CD14-positive monocyte (primary cell): ENCODE measurements around the gene ASRGL1. TPM values are rescaled to one million over a fixed set of nuclear protein-coding genes. Genes with fewer than 3 reads are reported as not detected.

Experiments used
- DNase-seq, 3 donors: peaks; one replicate each; pipeline ENCODE4 v3.0.0-alpha.2; 2011 to 2022
- H2AFZ ChIP-seq: 2 replicates; pipeline ENCODE4 v1.6.0; 2012; ENCODE audit warnings: mild to moderate bottlenecking, low read depth, low read length, inconsistent platforms; ENCODE audit not compliant: insufficient read depth, poor library complexity, severe bottlenecking
- H3K27ac ChIP-seq, 2 donors: 1 replicate in 1 of 2; 2 replicates in 1 of 2; pipeline ENCODE4 v1.5.1; 2012 to 2013; ENCODE audit warnings: low read length in 2 of 2, control low read depth in 1 of 2, inconsistent platforms in 1 of 2, low read depth in 1 of 2, mild to moderate bottlenecking in 1 of 2
- H3K27me3 ChIP-seq, 2 donors: one replicate each; pipeline versions ENCODE4 v1.6.0 to v1.6.1; 2011 to 2013; ENCODE audit warnings: low read length in 2 of 2; ENCODE audit not compliant: control insufficient read depth in 2 of 2, insufficient read depth in 2 of 2
- H3K36me3 ChIP-seq, 2 donors: replicated peaks in 1 of 2; 1 replicate in 1 of 2; 2 replicates in 1 of 2; pipeline versions ENCODE4 v1.5.1 to v1.6.1; 2012 to 2013; ENCODE audit warnings: low read length in 2 of 2, control low read depth in 1 of 2, inconsistent platforms in 1 of 2, mild to moderate bottlenecking in 1 of 2; ENCODE audit not compliant: insufficient read depth in 2 of 2, control insufficient read depth in 1 of 2
- H3K4me1 ChIP-seq, 2 donors: 1 replicate in 1 of 2; 2 replicates in 1 of 2; pipeline versions ENCODE4 v1.5.1 to v1.6.1; 2012 to 2013; ENCODE audit warnings: low read length in 2 of 2, control low read depth in 1 of 2, inconsistent platforms in 1 of 2, mild to moderate bottlenecking in 1 of 2, moderate library complexity in 1 of 2; ENCODE audit not compliant: insufficient read depth in 2 of 2, control insufficient read depth in 1 of 2
- H3K4me2 ChIP-seq: replicated peaks from 2 replicates; pipeline ENCODE3; 2012; ENCODE audit warnings: low read length, moderate library complexity, mild to moderate bottlenecking; ENCODE audit not compliant: poor library complexity, severe bottlenecking; ENCODE audit errors: extremely low read depth
- H3K4me3 ChIP-seq, 3 experiments: fragments of 200-600 bp in 1 of 3; sonication (generic) in 1 of 3; replicated peaks in 1 of 3; 1 replicate in 2 of 3; 2 replicates in 1 of 3; pipeline ENCODE4 v1.5.1; 2011 to 2013; ENCODE audit warnings: low read length in 3 of 3, mild to moderate bottlenecking in 3 of 3, control low read depth in 2 of 3, low read depth in 2 of 3, inconsistent platforms in 1 of 3, moderate library complexity in 1 of 3
- H3K79me2 ChIP-seq: 2 replicates; pipeline ENCODE4 v1.6.0; 2012; ENCODE audit warnings: mild to moderate bottlenecking, control low read depth, inconsistent platforms, low read length, moderate library complexity; ENCODE audit not compliant: insufficient read depth
- H3K9ac ChIP-seq: 2 replicates; pipeline ENCODE4 v1.6.0; 2017; ENCODE audit warnings: low read length, mild to moderate bottlenecking; ENCODE audit not compliant: insufficient read depth, poor library complexity, severe bottlenecking
- H3K9me3 ChIP-seq, 2 donors: replicated peaks in 1 of 2; 1 replicate in 1 of 2; 2 replicates in 1 of 2; pipeline versions ENCODE4 v1.5.1 to v1.6.1; 2012 to 2013; ENCODE audit warnings: low read length in 2 of 2, control low read depth in 1 of 2; ENCODE audit not compliant: control insufficient read depth in 1 of 2, insufficient read depth in 1 of 2
- H4K20me1 ChIP-seq: 2 replicates; pipeline ENCODE4 v1.6.0; 2012; ENCODE audit warnings: mild to moderate bottlenecking, low read length, control low read depth, moderate library complexity; ENCODE audit not compliant: insufficient read depth
- H3K27ac Mint-ChIP-seq, 7 donors: one replicate each; pipeline ENCODE4 v1.8.0; 2020; ENCODE audit warnings: mild to moderate bottlenecking in 7 of 7, mixed read lengths in 7 of 7, moderate library complexity in 6 of 7, inconsistent platforms in 2 of 7
- H3K27me3 Mint-ChIP-seq, 3 donors: one replicate each; pipeline ENCODE4 v1.8.0; 2021 to 2022; ENCODE audit warnings: low read depth in 3 of 3, mild to moderate bottlenecking in 3 of 3, mixed read lengths in 3 of 3, moderate library complexity in 3 of 3, inconsistent platforms in 1 of 3
- H3K36me3 Mint-ChIP-seq, 2 donors: one replicate each; pipeline ENCODE4 v1.8.0; 2020; ENCODE audit warnings: mixed read lengths in 2 of 2, inconsistent platforms in 1 of 2, mild to moderate bottlenecking in 1 of 2
- H3K4me1 Mint-ChIP-seq: one replicate; pipeline ENCODE4 v1.8.0; 2020; ENCODE audit warnings: mild to moderate bottlenecking, mixed read lengths
- H3K4me3 Mint-ChIP-seq, 2 donors: one replicate each; pipeline ENCODE4 v1.8.0; 2020; ENCODE audit warnings: mild to moderate bottlenecking in 2 of 2, mixed read lengths in 2 of 2, moderate library complexity in 1 of 2
- H3K9me3 Mint-ChIP-seq, 7 donors: one replicate each; pipeline ENCODE4 v1.8.0; 2020 to 2022; ENCODE audit warnings: mixed read lengths in 7 of 7, mild to moderate bottlenecking in 6 of 7, moderate library complexity in 6 of 7, inconsistent platforms in 2 of 7
- CTCF ChIP-seq: fragments of 200-600 bp; IDR thresholded peaks from one replicate; pipeline ENCODE4 v1.8.0; 2022; ENCODE audit warnings: antibody characterized with exemption, mild to moderate bottlenecking
- WGBS: methylation state at CpG from one replicate; pipeline ENCODE4 v1.1.5; 2013; ENCODE audit warnings: missing lambda C conversion rate; ENCODE audit not compliant: insufficient coverage; 5-methylcytosine and 5-hydroxymethylcytosine counted together
- intact Hi-C, 2 donors: fragments of 100-400 bp; cut with micrococcal nuclease; formaldehyde crosslinking; loops; one replicate each; pipeline versions ENCODE4 v1.15.0 to v1.15.1; 2023
- polyA plus RNA-seq, 3 donors: library from polyadenylated mRNA; depleted of rRNA in 1 of 3; unstranded in 2 of 3; stranded (reverse) in 1 of 3; fragments of 300-500 nt in 2 of 3; fragments of >200 nt in 1 of 3; fragmentation: Illumina TruSeq in 2 of 3; gene quantifications; 1 replicate in 2 of 3; 2 replicates in 1 of 3; pipeline ENCODE4 v1.2.3, GENCODE V29; 2012 to 2021

The ASRGL1 gene
- polyA plus RNA-seq, 3 donors: 22.3 to 57.8 (median 50.6) TPM

GRCh38 chr11:62419943-62420342, 82.7 kb downstream of the ASRGL1 start:
- Histone ChIP-seq H3K4me3 (no peak overlapping the region), H3K9me3 (no peaks in the 10 kb centered on the region), H2AFZ (no peak overlapping the region), H3K9ac (no peak overlapping the region), H3K27ac (no peak overlapping the region), H3K27me3 (no peaks in the 10 kb centered on the region), H4K20me1 (no peaks in the 10 kb centered on the region), H3K4me2 (no peak overlapping the region), H3K4me1 (peaks cover 23 to 28% of the 10 kb centered on the region in 2 donors), H3K79me2 (peaks cover 15% of the 10 kb centered on the region), H3K36me3 (peaks cover 0 to 9% of the 10 kb centered on the region in 2 donors)
- peaks cover 46% of the 10 kb centered on the region for H3K4me1 Mint-ChIP-seq
- no peak for DNase-seq
- intact Hi-C loops: loop anchor here (5.0 to 10.0 kb wide), 2 partner anchors 125 to 142 kb away; partner anchors contain the start of gene AHNAK (in 1 of the 2)
- H3K9me3 Mint-ChIP-seq: no peaks in the 10 kb centered on the region
- no peak for TF ChIP-seq CTCF
- WGBS: no CpG with 5 or more reads among the region's 1 CpG
- H3K36me3 Mint-ChIP-seq: peaks cover 5 to 29% of the 10 kb centered on the region in 2 donors
- H3K27ac Mint-ChIP-seq: no peak overlapping the region
- H3K4me3 Mint-ChIP-seq: no peak overlapping the region
- H3K27me3 Mint-ChIP-seq: peaks cover 2 to 7% (median 2%) of the 10 kb centered on the region in 3 donors

GRCh38 chr11:62420882-62421281, 83.6 kb downstream of the ASRGL1 start:
- Mint-ChIP-seq H3K4me1 (peaks cover 45% of the 10 kb centered on the region), H3K27me3 (peaks cover 2 to 7% (median 2%) of the 10 kb centered on the region in 3 donors), H3K27ac (no peak overlapping the region), H3K4me3 (no peak overlapping the region), H3K36me3 (peaks cover 5 to 29% of the 10 kb centered on the region in 2 donors), H3K9me3 (no peaks in the 10 kb centered on the region)
- peaks cover 23% of the 10 kb centered on the region for H3K79me2 ChIP-seq
- no CpG with 5 or more reads among the region's 3 CpGs for WGBS
- no peaks in the 10 kb centered on the region for H3K9me3 ChIP-seq
- peaks cover 0 to 9% of the 10 kb centered on the region in 2 donors for H3K36me3 ChIP-seq
- H3K27me3 ChIP-seq: no peaks in the 10 kb centered on the region
- H3K4me3 ChIP-seq: no peak overlapping the region
- H4K20me1 ChIP-seq: no peaks in the 10 kb centered on the region
- no peak for TF ChIP-seq CTCF
- no peak overlapping the region for H3K4me2 ChIP-seq
- intact Hi-C loops: loop anchor here (5.0 to 10.0 kb wide), 2 partner anchors 124 to 141 kb away; partner anchors contain the start of gene AHNAK (in 1 of the 2)
- peaks cover 23 to 30% of the 10 kb centered on the region in 2 donors for H3K4me1 ChIP-seq
- H3K9ac ChIP-seq: no peak overlapping the region
- no peak overlapping the region for H2AFZ ChIP-seq
- H3K27ac ChIP-seq: no peak overlapping the region
- DNase-seq: no peak
